Measurements from ENCODE around the gene TRPC4AP. TPM values are rescaled to one million over a fixed set of nuclear protein-coding genes. Genes with fewer than 3 reads are reported as not detected.

Gene TRPC4AP
- total and polyA plus RNA-seq, 2 of the 8 experiments (the other 6 are each of a cell fraction or from before 2014, with no cell fraction given): 73.1 to 74.8 TPM

DNA sequence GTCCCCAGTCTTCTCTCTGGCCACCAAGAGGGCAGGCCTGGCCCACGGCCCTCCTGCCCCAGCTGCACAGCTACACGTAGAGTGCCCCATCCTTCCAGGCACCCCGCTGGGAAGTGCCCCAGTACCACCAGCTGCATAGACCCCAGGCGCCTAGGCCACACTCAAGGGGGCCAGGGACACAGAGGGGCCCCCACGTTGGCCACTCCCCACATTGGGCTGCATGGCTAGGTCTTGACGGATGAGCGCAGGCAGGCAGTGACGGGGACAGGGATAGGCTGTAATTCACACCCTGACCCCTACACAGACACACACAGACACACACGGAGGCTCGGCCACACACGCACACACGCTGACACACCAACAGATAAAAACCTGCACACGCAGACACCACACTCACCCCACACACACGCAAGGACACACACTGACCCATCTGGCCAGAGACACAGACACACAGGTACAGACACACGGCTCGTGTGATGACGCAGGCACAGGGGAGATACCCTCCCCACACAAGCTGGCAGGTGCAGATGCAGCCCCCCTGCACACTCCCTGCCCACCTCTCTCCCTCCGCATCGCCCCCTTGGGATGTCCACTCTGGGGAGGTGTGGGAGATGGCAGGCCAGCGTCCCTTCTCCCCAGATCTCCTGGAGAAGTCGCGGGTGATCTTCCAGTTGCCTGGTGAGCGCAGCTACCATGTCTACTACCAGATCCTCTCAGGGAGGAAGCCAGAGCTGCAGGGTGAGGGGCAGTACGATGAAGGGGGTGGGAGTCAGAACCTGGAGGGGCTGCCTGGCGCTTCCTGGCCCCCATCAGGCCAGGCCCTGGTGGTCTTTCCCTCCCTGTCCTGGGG is 106.9 kb downstream of the TRPC4AP start (continued):
- no peak for TF ChIP-seq RAD21 (IDR thresholded peaks at IDR 0.05 in 1 of 2, conservative IDR thresholded peaks at IDR 0.05 in 1 of 2; ENCODE audit: low read depth in 2 of 2, low read length in 2 of 2)

Measured in H1 (cell line).